ENCODE results near the gene RTN1. TPM values are rescaled to one million over a fixed set of nuclear protein-coding genes. Genes with fewer than 3 reads are reported as not detected.

Gene RTN1
- total and polyA plus RNA-seq, 9 of the 15 experiments (the other 6 are each of a cell fraction or from before 2014, with no cell fraction given): 0.03 to 0.09 TPM; not detected in 7

- no peaks in the 10 kb centered on the region for H4K20me1 ChIP-seq (replicated peaks; ENCODE audit: control insufficient read depth, insufficient read depth, low read length)
- intact Hi-C loops (cut with micrococcal nuclease): no loop called here
- no peaks in the 10 kb centered on the region for H3K79me2 ChIP-seq (ENCODE audit: control insufficient read depth, insufficient read depth, low read length)
- TF ChIP-seq JUNB (CRISPR knock-in tag; conservative IDR thresholded peaks at IDR 0.05) (no peak), ZNF224 (CRISPR knock-in tag; IDR thresholded peaks at IDR 0.05) (no peak)
- TF ChIP-seq, protein P1, sequence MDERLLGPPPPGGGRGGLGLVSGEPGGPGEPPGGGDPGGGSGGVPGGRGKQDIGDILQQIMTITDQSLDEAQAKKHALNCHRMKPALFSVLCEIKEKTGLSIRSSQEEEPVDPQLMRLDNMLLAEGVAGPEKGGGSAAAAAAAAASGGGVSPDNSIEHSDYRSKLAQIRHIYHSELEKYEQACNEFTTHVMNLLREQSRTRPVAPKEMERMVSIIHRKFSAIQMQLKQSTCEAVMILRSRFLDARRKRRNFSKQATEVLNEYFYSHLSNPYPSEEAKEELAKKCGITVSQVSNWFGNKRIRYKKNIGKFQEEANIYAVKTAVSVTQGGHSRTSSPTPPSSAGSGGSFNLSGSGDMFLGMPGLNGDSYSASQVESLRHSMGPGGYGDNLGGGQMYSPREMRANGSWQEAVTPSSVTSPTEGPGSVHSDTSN (CRISPR knock-in tag; IDR thresholded peaks at IDR 0.05; ENCODE audit: low read depth): no peak
- TF ChIP-seq, protein P1 (tag; conservative IDR thresholded peaks at IDR 0.05; ENCODE audit: low read depth): peak; percentile 55; the same call in 1 of the 2 replicates
- BruUV-seq (replicated peaks): no TSS peak
- in situ Hi-C loops (cut with MboI): no loop called here
- DNase-seq (ENCODE audit: extremely low read depth in 1 of 4, low spot score in 3 of 4) (no peak), ATAC-seq (no peak), FAIRE-seq (no peak)
- H2AFZ ChIP-seq (ENCODE audit: low read depth, low read length): no peak overlapping the region
- no peak overlapping the region for H3K9ac ChIP-seq (ENCODE audit: insufficient read depth in 1 of 2, low read depth in 2 of 2, low read length in 2 of 2)
- no peaks in the 10 kb centered on the region for H3K9me1 ChIP-seq (ENCODE audit: control insufficient read depth, insufficient read depth, low read length)
- no peak overlapping the region for H3K4me3 ChIP-seq
- no peak overlapping the region for H3K27ac ChIP-seq (ENCODE audit: extremely low read depth, low read depth, low read length)
- ChIA-PET POLR2A (no interaction called here), CTCF (ENCODE audit: low intra/inter-chr PET ratio) (no interaction called here)
- H3K9me3 ChIP-seq (replicated peaks; ENCODE audit: control insufficient read depth, insufficient read depth, low read depth, low read length): no peaks in the 10 kb centered on the region
- H3K36me3 ChIP-seq (ENCODE audit: control insufficient read depth, insufficient read depth, low read length): no peaks in the 10 kb centered on the region
- no peaks in the 10 kb centered on the region for H3K4me1 ChIP-seq (replicated peaks in 1 of 2; ENCODE audit: control insufficient read depth in 2 of 2, insufficient read depth in 2 of 2, low read length in 2 of 2)
- no peaks in the 10 kb centered on the region for H3K27me3 ChIP-seq (ENCODE audit: control insufficient read depth in 2 of 2, insufficient read depth in 2 of 2, low read length in 2 of 2)
- no peak overlapping the region for H3K4me2 ChIP-seq (ENCODE audit: insufficient read depth, low read length)
- WGBS (ENCODE audit: insufficient coverage, low coverage, missing lambda C conversion rate): 0% methylated on average over 2 of the region's 2 CpGs
Observed at GRCh38 chr14:59832653-59833294, 37.8 kb downstream of the RTN1 start.

Data from K562 (cell line).